GM23338 (cell line): ENCODE data around the gene ANKRD40CL. TPM values are rescaled to one million over a fixed set of nuclear protein-coding genes. Genes with fewer than 3 reads are reported as not detected.
A peak's percentile ranks its signal among the peaks of the same experiment; 100 is the strongest.

ENCODE experiments used
- ATAC-seq: fragments of 200-7000 bp; cut with Tn5 transposase; 3 replicates; pipeline ENCODE4 v1.9.1; 2020
- DNase-seq: peaks from one replicate; pipeline ENCODE4 v3.0.0-alpha.2; 2015; ENCODE audit warnings: low spot score
- H2AFZ ChIP-seq: fragments of 200-600 bp; sonication (generic); 2 replicates; pipeline ENCODE4 v1.8.0; 2016; ENCODE audit warnings: antibody characterized with exemption, mild to moderate bottlenecking, moderate library complexity
- H3F3A ChIP-seq: fragments of 200-600 bp; sonication (generic); replicated peaks from 2 replicates; pipeline ENCODE4 v1.8.0; 2017; ENCODE audit warnings: antibody characterized with exemption, mixed run types, low read depth
- H3K27ac ChIP-seq: fragments of 200-600 bp; sonication (generic); 2 replicates; pipeline ENCODE4 v1.6.1; 2016; ENCODE audit warnings: low read depth
- H3K27me3 ChIP-seq: fragments of 200-600 bp; sonication (generic); 2 replicates; pipeline ENCODE4 v1.8.0; 2016; ENCODE audit warnings: mild to moderate bottlenecking, mixed run types, moderate library complexity; ENCODE audit not compliant: insufficient read depth
- H3K36me3 ChIP-seq: fragments of 200-600 bp; sonication (generic); 2 replicates; pipeline ENCODE4 v1.8.0; 2016; ENCODE audit warnings: mild to moderate bottlenecking; ENCODE audit not compliant: insufficient read depth
- H3K4me1 ChIP-seq: fragments of 200-600 bp; sonication (generic); 2 replicates; pipeline ENCODE4 v1.8.0; 2016; ENCODE audit warnings: mild to moderate bottlenecking, moderate library complexity; ENCODE audit not compliant: insufficient read depth
- H3K4me2 ChIP-seq: fragments of 200-600 bp; sonication (generic); 2 replicates; pipeline ENCODE4 v1.7.1; 2017; ENCODE audit warnings: mixed run types
- H3K4me3 ChIP-seq: fragments of 200-600 bp; sonication (generic); 2 replicates; pipeline ENCODE4 v1.6.1; 2016; ENCODE audit warnings: mixed run types
- H3K79me2 ChIP-seq: fragments of 200-600 bp; sonication (generic); replicated peaks from 2 replicates; pipeline ENCODE4 v1.8.0; 2017; ENCODE audit warnings: mild to moderate bottlenecking; ENCODE audit not compliant: insufficient read depth
- H3K9me2 ChIP-seq: fragments of 200-600 bp; sonication (generic); 2 replicates; pipeline ENCODE4 v1.8.0; 2017; ENCODE audit not compliant: insufficient read depth
- H4K20me1 ChIP-seq: fragments of 200-600 bp; sonication (generic); replicated peaks from 2 replicates; pipeline ENCODE4 v1.8.0; 2017; ENCODE audit warnings: mild to moderate bottlenecking; ENCODE audit not compliant: insufficient read depth
- H3K27ac Mint-ChIP-seq: 2 replicates; pipeline ENCODE4 v1.8.0; 2020; ENCODE audit warnings: inconsistent platforms, mild to moderate bottlenecking, moderate library complexity, mixed read lengths
- H3K27me3 Mint-ChIP-seq: 3 replicates; pipeline ENCODE4 v1.8.0; 2022; ENCODE audit warnings: low read depth, mild to moderate bottlenecking, moderate library complexity, mixed read lengths, inconsistent platforms; ENCODE audit not compliant: insufficient read depth, poor library complexity
- H3K36me3 Mint-ChIP-seq: 3 replicates; pipeline ENCODE4 v1.8.0; 2021; ENCODE audit warnings: low read depth, mild to moderate bottlenecking, inconsistent platforms, moderate library complexity, mixed read lengths
- H3K4me1 Mint-ChIP-seq: 3 replicates; pipeline ENCODE4 v1.8.0; 2020; ENCODE audit warnings: mild to moderate bottlenecking, inconsistent platforms, mixed read lengths
- H3K4me3 Mint-ChIP-seq: 3 replicates; pipeline ENCODE4 v1.8.0; 2021; ENCODE audit warnings: moderate library complexity, mild to moderate bottlenecking, inconsistent platforms, mixed read lengths
- H3K9me3 Mint-ChIP-seq: 3 replicates; pipeline ENCODE4 v1.8.0; 2020; ENCODE audit warnings: moderate library complexity, mild to moderate bottlenecking, inconsistent platforms, mixed read lengths
- EZH2 ChIP-seq: fragments of 200-600 bp; sonication (generic); IDR thresholded peaks from one replicate; pipeline ENCODE4 v1.8.0; 2017; ENCODE audit warnings: antibody characterized with exemption, mild to moderate bottlenecking, low read depth; ENCODE audit not compliant: unreplicated experiment
- POLR2AphosphoS5 ChIP-seq: IDR thresholded peaks from 2 replicates; pipeline ENCODE4 v1.6.1; 2016; ENCODE audit warnings: antibody characterized with exemption, low read depth
- STAT1 ChIP-seq: IDR thresholded peaks from one replicate; pipeline ENCODE4 v1.6.1; 2016; ENCODE audit warnings: antibody characterized with exemption; ENCODE audit not compliant: unreplicated experiment
- ZNF114 ChIP-seq: fragments of 250-450 bp; sonication (Bioruptor Pico); IDR thresholded peaks from 2 replicates; pipeline ENCODE4 v1.5.0; 2020; ENCODE audit warnings: mild to moderate bottlenecking, moderate library complexity
- ZNF331 ChIP-seq: fragments of 250-450 bp; sonication (Bioruptor Pico); IDR thresholded peaks from 2 replicates; pipeline ENCODE4 v1.5.0; 2020; ENCODE audit warnings: low read depth, mild to moderate bottlenecking, moderate library complexity
- polyA plus RNA-seq: library from polyadenylated mRNA; unstranded; fragments of >200 nt; fragmentation: Nextera tagmentation; extraction: Ambion mirVana; gene quantifications from 2 replicates; pipeline ENCODE4 v1.2.1, GENCODE V29; 2016
- total RNA-seq: library from RNA; depleted of rRNA; stranded (reverse); fragments of >200 nt; shearing (Covaris generic); gene quantifications from 2 replicates; pipeline ENCODE4 v1.2.3, GENCODE V29; 2014
- TF ChIP-seq, protein P1 (sequence below): fragments of 250-450 bp; sonication (Bioruptor Pico); IDR thresholded peaks from 2 replicates; pipeline ENCODE4 v1.5.0; 2020; ENCODE audit warnings: mild to moderate bottlenecking, moderate library complexity
- TF ChIP-seq, protein P2 (sequence below): IDR thresholded peaks from one replicate; pipeline ENCODE4 v1.6.1; 2018; ENCODE audit warnings: antibody characterized with exemption; ENCODE audit not compliant: unreplicated experiment

Gene ANKRD40CL
- total and polyA plus RNA-seq, 2 experiments from 2014 or later, result not detected

DNA sequence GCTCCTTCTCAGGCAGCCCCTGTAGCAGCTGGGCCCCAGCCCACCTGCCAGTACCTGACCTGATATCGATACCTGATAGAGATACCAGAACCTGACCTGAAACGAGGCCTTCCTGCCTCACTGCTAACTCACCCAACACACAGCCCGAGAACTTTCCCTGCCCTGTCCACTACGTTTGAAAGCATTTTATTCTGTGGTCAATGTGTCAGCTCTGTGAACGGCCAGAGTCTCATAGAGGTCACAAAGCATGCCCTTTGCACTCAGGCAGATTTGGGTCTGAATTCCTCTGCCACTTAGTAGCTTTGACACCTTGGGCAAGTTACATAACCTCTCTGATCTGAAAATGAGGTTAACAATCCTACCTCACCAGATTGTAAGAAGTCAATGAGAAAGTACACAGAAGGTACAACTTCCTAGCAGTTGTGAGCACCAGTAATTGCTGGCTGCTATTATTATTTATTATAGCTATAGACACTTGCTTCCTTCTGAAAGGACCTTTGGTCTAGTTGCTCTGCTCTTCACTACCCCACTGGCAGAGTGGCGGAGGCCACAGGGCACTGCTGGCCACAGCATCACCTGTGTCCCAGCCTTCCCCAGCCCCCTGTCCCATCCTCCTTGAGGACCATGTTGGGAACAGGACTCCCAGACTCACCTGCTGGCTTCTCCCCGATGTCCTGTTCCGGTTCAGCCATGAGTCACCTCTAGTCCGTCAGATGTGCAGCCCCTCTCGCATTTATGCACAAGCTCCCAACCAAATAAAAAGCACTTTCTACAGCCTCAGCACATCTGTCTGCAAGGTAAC, 895 bp downstream of the ANKRD40CL start (continued):
- TF ChIP-seq, protein P1, sequence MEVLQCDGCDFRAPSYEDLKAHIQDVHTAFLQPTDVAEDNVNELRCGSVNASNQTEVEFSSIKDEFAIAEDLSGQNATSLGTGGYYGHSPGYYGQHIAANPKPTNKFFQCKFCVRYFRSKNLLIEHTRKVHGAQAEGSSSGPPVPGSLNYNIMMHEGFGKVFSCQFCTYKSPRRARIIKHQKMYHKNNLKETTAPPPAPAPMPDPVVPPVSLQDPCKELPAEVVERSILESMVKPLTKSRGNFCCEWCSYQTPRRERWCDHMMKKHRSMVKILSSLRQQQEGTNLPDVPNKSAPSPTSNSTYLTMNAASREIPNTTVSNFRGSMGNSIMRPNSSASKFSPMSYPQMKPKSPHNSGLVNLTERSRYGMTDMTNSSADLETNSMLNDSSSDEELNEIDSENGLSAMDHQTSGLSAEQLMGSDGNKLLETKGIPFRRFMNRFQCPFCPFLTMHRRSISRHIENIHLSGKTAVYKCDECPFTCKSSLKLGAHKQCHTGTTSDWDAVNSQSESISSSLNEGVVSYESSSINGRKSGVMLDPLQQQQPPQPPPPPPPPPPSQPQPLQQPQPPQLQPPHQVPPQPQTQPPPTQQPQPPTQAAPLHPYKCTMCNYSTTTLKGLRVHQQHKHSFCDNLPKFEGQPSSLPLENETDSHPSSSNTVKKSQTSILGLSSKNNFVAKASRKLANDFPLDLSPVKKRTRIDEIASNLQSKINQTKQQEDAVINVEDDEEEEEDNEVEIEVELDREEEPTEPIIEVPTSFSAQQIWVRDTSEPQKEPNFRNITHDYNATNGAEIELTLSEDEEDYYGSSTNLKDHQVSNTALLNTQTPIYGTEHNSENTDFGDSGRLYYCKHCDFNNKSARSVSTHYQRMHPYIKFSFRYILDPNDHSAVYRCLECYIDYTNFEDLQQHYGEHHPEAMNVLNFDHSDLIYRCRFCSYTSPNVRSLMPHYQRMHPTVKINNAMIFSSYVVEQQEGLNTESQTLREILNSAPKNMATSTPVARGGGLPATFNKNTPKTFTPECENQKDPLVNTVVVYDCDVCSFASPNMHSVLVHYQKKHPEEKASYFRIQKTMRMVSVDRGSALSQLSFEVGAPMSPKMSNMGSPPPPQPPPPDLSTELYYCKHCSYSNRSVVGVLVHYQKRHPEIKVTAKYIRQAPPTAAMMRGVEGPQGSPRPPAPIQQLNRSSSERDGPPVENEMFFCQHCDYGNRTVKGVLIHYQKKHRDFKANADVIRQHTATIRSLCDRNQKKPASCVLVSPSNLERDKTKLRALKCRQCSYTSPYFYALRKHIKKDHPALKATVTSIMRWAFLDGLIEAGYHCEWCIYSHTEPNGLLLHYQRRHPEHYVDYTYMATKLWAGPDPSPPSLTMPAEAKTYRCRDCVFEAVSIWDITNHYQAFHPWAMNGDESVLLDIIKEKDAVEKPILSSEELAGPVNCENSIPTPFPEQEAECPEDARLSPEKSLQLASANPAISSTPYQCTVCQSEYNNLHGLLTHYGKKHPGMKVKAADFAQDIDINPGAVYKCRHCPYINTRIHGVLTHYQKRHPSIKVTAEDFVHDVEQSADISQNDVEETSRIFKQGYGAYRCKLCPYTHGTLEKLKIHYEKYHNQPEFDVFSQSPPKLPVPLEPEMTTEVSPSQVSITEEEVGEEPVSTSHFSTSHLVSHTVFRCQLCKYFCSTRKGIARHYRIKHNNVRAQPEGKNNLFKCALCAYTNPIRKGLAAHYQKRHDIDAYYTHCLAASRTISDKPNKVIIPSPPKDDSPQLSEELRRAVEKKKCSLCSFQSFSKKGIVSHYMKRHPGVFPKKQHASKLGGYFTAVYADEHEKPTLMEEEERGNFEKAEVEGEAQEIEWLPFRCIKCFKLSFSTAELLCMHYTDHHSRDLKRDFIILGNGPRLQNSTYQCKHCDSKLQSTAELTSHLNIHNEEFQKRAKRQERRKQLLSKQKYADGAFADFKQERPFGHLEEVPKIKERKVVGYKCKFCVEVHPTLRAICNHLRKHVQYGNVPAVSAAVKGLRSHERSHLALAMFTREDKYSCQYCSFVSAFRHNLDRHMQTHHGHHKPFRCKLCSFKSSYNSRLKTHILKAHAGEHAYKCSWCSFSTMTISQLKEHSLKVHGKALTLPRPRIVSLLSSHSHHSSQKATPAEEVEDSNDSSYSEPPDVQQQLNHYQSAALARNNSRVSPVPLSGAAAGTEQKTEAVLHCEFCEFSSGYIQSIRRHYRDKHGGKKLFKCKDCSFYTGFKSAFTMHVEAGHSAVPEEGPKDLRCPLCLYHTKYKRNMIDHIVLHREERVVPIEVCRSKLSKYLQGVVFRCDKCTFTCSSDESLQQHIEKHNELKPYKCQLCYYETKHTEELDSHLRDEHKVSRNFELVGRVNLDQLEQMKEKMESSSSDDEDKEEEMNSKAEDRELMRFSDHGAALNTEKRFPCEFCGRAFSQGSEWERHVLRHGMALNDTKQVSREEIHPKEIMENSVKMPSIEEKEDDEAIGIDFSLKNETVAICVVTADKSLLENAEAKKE (CRISPR knock-in tag), result no peak
- no peak for TF ChIP-seq STAT1

DNA sequence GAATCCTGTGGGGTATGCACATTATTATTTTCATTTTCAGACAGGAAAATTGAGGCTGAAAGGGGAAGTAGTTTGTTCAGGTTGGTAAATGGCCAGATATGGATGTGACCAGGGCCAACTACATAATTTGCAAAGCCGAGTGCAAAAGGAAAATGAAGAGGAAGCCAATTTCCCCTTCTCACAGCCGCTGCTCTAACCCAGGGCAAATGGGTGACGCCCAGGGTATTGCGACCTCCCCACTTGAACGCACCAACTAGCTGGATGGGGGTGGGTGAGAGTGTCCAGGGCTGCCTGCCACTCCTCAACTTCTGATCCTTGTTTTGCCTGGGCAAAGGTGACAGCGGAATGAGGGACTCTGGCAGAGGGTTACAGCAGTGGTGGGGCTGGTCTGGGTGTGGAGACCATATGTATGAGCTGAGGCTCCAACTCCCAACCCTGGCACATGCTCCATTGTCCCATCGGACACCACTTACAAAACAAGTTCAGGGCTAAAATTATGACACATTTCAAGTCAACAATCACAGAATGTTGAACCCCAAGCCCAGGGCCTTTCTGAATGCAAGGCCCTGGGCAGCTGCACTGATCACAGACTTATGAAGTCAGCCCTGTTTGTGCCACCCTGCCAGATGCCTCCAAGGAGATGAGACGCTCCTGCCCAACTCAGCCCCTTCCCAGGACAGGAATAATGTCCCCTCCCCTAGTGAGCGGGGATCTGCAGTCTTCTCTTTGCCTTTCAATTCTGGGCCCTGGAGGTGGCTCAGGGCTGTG, 1.7 kb downstream of the ANKRD40CL start:
- Mint-ChIP-seq H3K36me3 (no peaks in the 10 kb centered on the region), H3K4me3 (no peak overlapping the region), H3K9me3 (no peaks in the 10 kb centered on the region), H3K27ac (peak overlapping the region; percentile 71), H3K4me1 (peaks cover 18% of the 10 kb centered on the region), H3K27me3 (peaks cover 13% of the 10 kb centered on the region)
- H4K20me1 ChIP-seq, result no peaks in the 10 kb centered on the region
- H3K4me1 ChIP-seq, result peaks cover 11% of the 10 kb centered on the region; the same call in 1 of the 2 replicates
- no peak overlapping the region for H3K27ac ChIP-seq
- 0 out of 2 replicates have a peak overlapping the region, but pooled peaks have one; percentile 23 for H2AFZ ChIP-seq
- ATAC-seq (no peak), DNase-seq (no peak)
- H3K4me2 ChIP-seq, result no peak overlapping the region
- H3F3A ChIP-seq, result no peaks in the 10 kb centered on the region
- H3K27me3 ChIP-seq, result no peaks in the 10 kb centered on the region
- no peaks in the 10 kb centered on the region for H3K9me2 ChIP-seq
- TF ChIP-seq EZH2, result no peak
- TF ChIP-seq, protein P2, sequence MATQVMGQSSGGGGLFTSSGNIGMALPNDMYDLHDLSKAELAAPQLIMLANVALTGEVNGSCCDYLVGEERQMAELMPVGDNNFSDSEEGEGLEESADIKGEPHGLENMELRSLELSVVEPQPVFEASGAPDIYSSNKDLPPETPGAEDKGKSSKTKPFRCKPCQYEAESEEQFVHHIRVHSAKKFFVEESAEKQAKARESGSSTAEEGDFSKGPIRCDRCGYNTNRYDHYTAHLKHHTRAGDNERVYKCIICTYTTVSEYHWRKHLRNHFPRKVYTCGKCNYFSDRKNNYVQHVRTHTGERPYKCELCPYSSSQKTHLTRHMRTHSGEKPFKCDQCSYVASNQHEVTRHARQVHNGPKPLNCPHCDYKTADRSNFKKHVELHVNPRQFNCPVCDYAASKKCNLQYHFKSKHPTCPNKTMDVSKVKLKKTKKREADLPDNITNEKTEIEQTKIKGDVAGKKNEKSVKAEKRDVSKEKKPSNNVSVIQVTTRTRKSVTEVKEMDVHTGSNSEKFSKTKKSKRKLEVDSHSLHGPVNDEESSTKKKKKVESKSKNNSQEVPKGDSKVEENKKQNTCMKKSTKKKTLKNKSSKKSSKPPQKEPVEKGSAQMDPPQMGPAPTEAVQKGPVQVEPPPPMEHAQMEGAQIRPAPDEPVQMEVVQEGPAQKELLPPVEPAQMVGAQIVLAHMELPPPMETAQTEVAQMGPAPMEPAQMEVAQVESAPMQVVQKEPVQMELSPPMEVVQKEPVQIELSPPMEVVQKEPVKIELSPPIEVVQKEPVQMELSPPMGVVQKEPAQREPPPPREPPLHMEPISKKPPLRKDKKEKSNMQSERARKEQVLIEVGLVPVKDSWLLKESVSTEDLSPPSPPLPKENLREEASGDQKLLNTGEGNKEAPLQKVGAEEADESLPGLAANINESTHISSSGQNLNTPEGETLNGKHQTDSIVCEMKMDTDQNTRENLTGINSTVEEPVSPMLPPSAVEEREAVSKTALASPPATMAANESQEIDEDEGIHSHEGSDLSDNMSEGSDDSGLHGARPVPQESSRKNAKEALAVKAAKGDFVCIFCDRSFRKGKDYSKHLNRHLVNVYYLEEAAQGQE, result no peak
- TF ChIP-seq POLR2AphosphoS5, result no peak
- TF ChIP-seq ZNF114 (CRISPR knock-in tag), result no peak
- TF ChIP-seq ZNF331 (CRISPR knock-in tag), result no peak
- no peaks in the 10 kb centered on the region for H3K79me2 ChIP-seq
- no peaks in the 10 kb centered on the region; the same call in 1 of the 2 replicates for H3K36me3 ChIP-seq
- no peak overlapping the region for H3K4me3 ChIP-seq
